SIG-M5 treated with dmso at 0.1 percent for 504 hours (cell line): ENCODE data around the gene SLC39A7.

Source experiments
- DNase-seq: peaks from one replicate; lab custom pipeline; 2025; ENCODE audit not compliant: unreplicated experiment; lab: John Stamatoyannopoulos, UW

The SLC39A7 gene

GRCh38 chr6:33169291-33170175, 31.1 kb upstream of the SLC39A7 start:
- no peak for DNase-seq

- no peak for DNase-seq
Measured at GRCh38 chr6:33170176-33171015, 30.3 kb upstream of the SLC39A7 start.

- no peak for DNase-seq
Measured at GRCh38 chr6:33171016-33171879, 29.4 kb upstream of the SLC39A7 start.

- no peak for DNase-seq
Measured at GRCh38 chr6:33171880-33172687, 28.6 kb upstream of the SLC39A7 start.

- peak; percentile 8 for DNase-seq
Measured at GRCh38 chr6:33172688-33173534, 27.8 kb upstream of the SLC39A7 start.

- DNase-seq: no peak
Measured at GRCh38 chr6:33173535-33174180, 27.0 kb upstream of the SLC39A7 start.

- DNase-seq: no peak
Measured at GRCh38 chr6:33174784-33175183, 25.9 kb upstream of the SLC39A7 start.

- no peak for DNase-seq
Measured at GRCh38 chr6:33175436-33176069, 25.1 kb upstream of the SLC39A7 start.

- no peak for DNase-seq
Measured at GRCh38 chr6:33176906-33177305, 23.8 kb upstream of the SLC39A7 start.

- no peak for DNase-seq
Measured at GRCh38 chr6:33177552-33178446, 22.9 kb upstream of the SLC39A7 start.

GRCh38 chr6:33178755-33179475, 21.8 kb upstream of the SLC39A7 start:
- no peak for DNase-seq

GRCh38 chr6:33181141-33181540, 19.5 kb upstream of the SLC39A7 start:
- DNase-seq: no peak

GRCh38 chr6:33183071-33183683, 17.5 kb upstream of the SLC39A7 start:
- DNase-seq: no peak

GRCh38 chr6:33185190-33185589, 15.5 kb upstream of the SLC39A7 start:
- no peak for DNase-seq

- no peak for DNase-seq
Measured at GRCh38 chr6:33185654-33186187, 14.9 kb upstream of the SLC39A7 start.

GRCh38 chr6:33187809-33188208, 12.9 kb upstream of the SLC39A7 start:
- no peak for DNase-seq
